T1000 (cell line): ENCODE data around the gene SLC41A3.
"Not testable (repeated sequence)": the region's sequence is repeated elsewhere in the genome, so short reads cannot be mapped to it uniquely, and the experiment has no call there.

ENCODE experiments used
- DNase-seq: peaks from one replicate; lab custom pipeline; 2025; ENCODE audit warnings: mixed read lengths; lab: John Stamatoyannopoulos, UW

Gene SLC41A3

GRCh38 chr3:126082362-126083137, 1.4 kb downstream of the SLC41A3 start:
- DNase-seq = no peak

- peak; percentile 50 for DNase-seq
Observed at GRCh38 chr3:126081618-126082361, 2.1 kb downstream of the SLC41A3 start.

GRCh38 chr3:126080970-126081369, 3.0 kb downstream of the SLC41A3 start:
- DNase-seq = no peak

GRCh38 chr3:126078866-126079265, 5.1 kb downstream of the SLC41A3 start:
- no peak for DNase-seq

GRCh38 chr3:126077754-126078153, 6.2 kb downstream of the SLC41A3 start:
- no peak for DNase-seq

GRCh38 chr3:126076140-126076539, 7.8 kb downstream of the SLC41A3 start:
- DNase-seq = no peak

- no peak for DNase-seq
Observed at GRCh38 chr3:126070146-126070545, 13.8 kb downstream of the SLC41A3 start.

- no peak for DNase-seq
Observed at GRCh38 chr3:126067959-126068358, 16.0 kb downstream of the SLC41A3 start.

GRCh38 chr3:126066676-126067075, 17.2 kb downstream of the SLC41A3 start:
- DNase-seq = not testable (repeated sequence)

GRCh38 chr3:126065876-126066275, 18.0 kb downstream of the SLC41A3 start:
- no peak for DNase-seq

GRCh38 chr3:126064627-126065258, 19.2 kb downstream of the SLC41A3 start:
- no peak for DNase-seq

GRCh38 chr3:126063358-126063965, 20.5 kb downstream of the SLC41A3 start:
- DNase-seq = no peak

- DNase-seq = no peak
Observed at GRCh38 chr3:126061301-126062032, 22.5 kb downstream of the SLC41A3 start.

GRCh38 chr3:126060613-126061145, 23.2 kb downstream of the SLC41A3 start:
- DNase-seq = no peak

GRCh38 chr3:126058666-126059065, 25.3 kb downstream of the SLC41A3 start:
- DNase-seq = no peak

GRCh38 chr3:126057936-126058335, 26.0 kb downstream of the SLC41A3 start:
- DNase-seq = no peak

- DNase-seq = no peak
Observed at GRCh38 chr3:126057501-126057819, 26.5 kb downstream of the SLC41A3 start.

GRCh38 chr3:126056681-126057500, 27.0 kb downstream of the SLC41A3 start:
- DNase-seq = no peak

GRCh38 chr3:126056088-126056487, 27.8 kb downstream of the SLC41A3 start:
- no peak for DNase-seq

GRCh38 chr3:126054870-126055269, 29.1 kb downstream of the SLC41A3 start:
- no peak for DNase-seq
